SHP77 (cell line): Measurements from ENCODE around the gene UPK3A.

Source experiments
- DNase-seq, 2 experiments: peaks; one replicate each; lab custom pipeline; 2025; lab: John Stamatoyannopoulos, UW

UPK3A gene

GRCh38 chr22:45284705-45285262, at the start of gene UPK3A:
TSS of gene UPK3A (plus strand) at chr22:45284949. CDS start at chr22:45285014, 65 bp downstream.
- DNase-seq = peak in 1 of 2 experiments; percentile 65

GRCh38 chr22:45235101-45235777, 49.5 kb upstream of the UPK3A start:
- no peak for DNase-seq

GRCh38 chr22:45235851-45236342, 48.9 kb upstream of the UPK3A start:
- DNase-seq = no peak

- no peak for DNase-seq
These were observed 47.4 kb upstream of the UPK3A start for GRCh38 chr22:45237065-45237990.

GRCh38 chr22:45238076-45238956, 46.4 kb upstream of the UPK3A start:
- no peak for DNase-seq

- no peak for DNase-seq
These were observed 45.6 kb upstream of the UPK3A start for GRCh38 chr22:45238957-45239680.

GRCh38 chr22:45239681-45240051, 45.1 kb upstream of the UPK3A start:
- no peak for DNase-seq

- no peak for DNase-seq
These were observed 44.5 kb upstream of the UPK3A start for GRCh38 chr22:45240104-45240809.

GRCh38 chr22:45240810-45241631, 43.7 kb upstream of the UPK3A start, which contains the start of gene KIAA0930:
TSS of gene KIAA0930 (minus strand) at chr22:45240894. CDS start at chr22:45240703, 191 bp downstream.
- DNase-seq = peak in 1 of 2 experiments; percentile 69

- peak in 1 of 2 experiments; percentile 46 for DNase-seq
These were observed 42.0 kb upstream of the UPK3A start for GRCh38 chr22:45242778-45243191.

GRCh38 chr22:45244916-45245315, 39.8 kb upstream of the UPK3A start:
- no peak for DNase-seq

- peak; percentile 39 to 40 for DNase-seq
These were observed 38.4 kb upstream of the UPK3A start for GRCh38 chr22:45246060-45246985.

- DNase-seq = no peak
These were observed 35.8 kb upstream of the UPK3A start for GRCh38 chr22:45248832-45249561.

GRCh38 chr22:45251825-45252224, 32.9 kb upstream of the UPK3A start:
- DNase-seq = no peak

GRCh38 chr22:45253039-45253641, 31.6 kb upstream of the UPK3A start:
- DNase-seq = no peak

- no peak for DNase-seq
These were observed 30.4 kb upstream of the UPK3A start for GRCh38 chr22:45254388-45254787.

GRCh38 chr22:45254789-45255278, 29.9 kb upstream of the UPK3A start:
- no peak for DNase-seq
